Measurements from ENCODE around the gene FOXI1.

- TF ChIP-seq PKNOX1 (IDR thresholded peaks at IDR 0.05), result no peak
- no peak for TF ChIP-seq NFRKB (IDR thresholded peaks at IDR 0.05)
- no peak for TF ChIP-seq FOXM1 (IDR thresholded peaks at IDR 0.05; ENCODE audit: borderline replicate concordance)
- TF ChIP-seq ZNF384 (IDR thresholded peaks at IDR 0.05), result no peak
- TF ChIP-seq ARNT (IDR thresholded peaks at IDR 0.05), result no peak
- no peak for TF ChIP-seq SP1 (IDR thresholded peaks at IDR 0.05)
- no peak for TF ChIP-seq ELF4 (IDR thresholded peaks at IDR 0.05)
- TF ChIP-seq BHLHE40 (IDR thresholded peaks at IDR 0.05; ENCODE audit: borderline replicate concordance), result no peak
- TF ChIP-seq CTBP1 (IDR thresholded peaks at IDR 0.05; ENCODE audit: borderline replicate concordance), result no peak
- TF ChIP-seq FOXA1 (IDR thresholded peaks at IDR 0.05), result no peak
These were observed 30.0 kb upstream of the FOXI1 start for GRCh38 chr5:170075696-170076095.
